Measurements from ENCODE around the gene SYNJ2. TPM values are rescaled to one million over a fixed set of nuclear protein-coding genes. Genes with fewer than 3 reads are reported as not detected.
A peak's percentile ranks its signal among the peaks of the same experiment; 100 is the strongest.

Gene SYNJ2
- total RNA-seq, 1 donor from 2014 or later: 12.3 TPM

GRCh38 chr6:157996201-157996712 is 14.6 kb downstream of the SYNJ2 start:
- Histone ChIP-seq H3K4me1 (peaks cover 54% of the 10 kb centered on the region), H3K27ac (replicated peaks) (no peak overlapping the region), H3K9me3 (replicated peaks) (no peaks in the 10 kb centered on the region), H3K4me3 (no peak overlapping the region), H3K36me3 (no peaks in the 10 kb centered on the region), H3K27me3 (ENCODE audit: low read depth) (no peaks in the 10 kb centered on the region)
- intact Hi-C loops (cut with micrococcal nuclease): loop anchor here (10.0 kb wide), 1 partner anchor 49 kb away; no protein-coding TSS in a partner anchor
- peak; percentile 0 for DNase-seq
- no peak for TF ChIP-seq CTCF (IDR thresholded peaks at IDR 0.05; ENCODE audit: borderline replicate concordance)

GRCh38 chr6:157996918-157997702 is 15.4 kb downstream of the SYNJ2 start:
- Histone ChIP-seq H3K36me3 (no peaks in the 10 kb centered on the region), H3K9me3 (replicated peaks) (no peaks in the 10 kb centered on the region), H3K4me3 (no peak overlapping the region), H3K27ac (replicated peaks) (no peak overlapping the region), H3K4me1 (peaks cover 59% of the 10 kb centered on the region), H3K27me3 (ENCODE audit: low read depth) (no peaks in the 10 kb centered on the region)
- peak; percentile 5 for DNase-seq
- TF ChIP-seq CTCF (IDR thresholded peaks at IDR 0.05; ENCODE audit: borderline replicate concordance): no peak
- intact Hi-C loops (cut with micrococcal nuclease): loop anchor here (10.0 kb wide), 1 partner anchor 48 kb away; no protein-coding TSS in a partner anchor

DNA sequence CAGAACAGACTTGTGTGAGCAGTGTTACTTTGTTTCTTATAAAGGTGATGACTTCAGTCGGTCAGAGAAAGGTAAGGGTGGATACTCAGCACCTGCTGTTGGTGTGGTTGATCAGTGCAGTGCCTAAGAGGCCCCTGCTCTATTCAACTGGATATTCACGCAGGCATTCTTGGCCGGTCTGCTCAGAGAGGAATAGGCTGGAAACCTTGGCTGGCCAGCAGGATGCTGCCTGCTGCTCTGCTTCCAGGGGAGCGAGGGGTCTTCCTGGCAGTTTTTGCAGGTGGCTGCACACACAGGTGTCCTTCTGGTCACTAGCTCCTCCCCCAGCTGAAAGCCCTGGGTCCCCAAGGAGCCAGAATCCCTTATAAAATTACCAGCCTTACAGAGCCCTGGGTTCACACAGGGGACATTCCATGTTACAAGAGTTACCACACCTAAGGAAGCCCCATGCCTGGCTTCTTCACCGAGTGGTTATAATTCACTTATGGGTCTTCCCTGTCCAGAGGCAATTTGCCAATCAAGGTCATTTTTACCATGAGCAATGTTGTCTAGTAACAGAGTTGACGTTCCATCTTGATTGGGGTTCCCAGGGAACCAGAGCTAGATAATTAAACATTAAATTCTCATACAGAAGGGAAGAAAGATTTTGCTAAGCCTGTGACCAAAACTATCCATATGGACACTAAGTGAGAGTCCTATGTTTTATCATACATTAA is 16.4 kb downstream of the SYNJ2 start:
- no peak for TF ChIP-seq CTCF (IDR thresholded peaks at IDR 0.05; ENCODE audit: borderline replicate concordance)
- Histone ChIP-seq H3K9me3 (replicated peaks) (no peaks in the 10 kb centered on the region), H3K27me3 (ENCODE audit: low read depth) (no peaks in the 10 kb centered on the region), H3K4me3 (no peak overlapping the region), H3K36me3 (no peaks in the 10 kb centered on the region), H3K27ac (replicated peaks) (no peak overlapping the region), H3K4me1 (peaks cover 66% of the 10 kb centered on the region)
- peak; percentile 5 for DNase-seq
- intact Hi-C loops (cut with micrococcal nuclease): loop anchor here (10.0 kb wide), 1 partner anchor 47 kb away; no protein-coding TSS in a partner anchor

GRCh38 chr6:157998707-157999167 is 17.1 kb downstream of the SYNJ2 start:
- intact Hi-C loops (cut with micrococcal nuclease): loop anchor here (10.0 kb wide), 1 partner anchor 46 kb away; no protein-coding TSS in a partner anchor
- TF ChIP-seq CTCF (IDR thresholded peaks at IDR 0.05; ENCODE audit: borderline replicate concordance): no peak
- Histone ChIP-seq H3K27ac (replicated peaks) (no peak overlapping the region), H3K9me3 (replicated peaks) (no peaks in the 10 kb centered on the region), H3K4me1 (peaks cover 69% of the 10 kb centered on the region), H3K36me3 (no peaks in the 10 kb centered on the region), H3K4me3 (no peak overlapping the region), H3K27me3 (ENCODE audit: low read depth) (no peaks in the 10 kb centered on the region)
- no peak for DNase-seq

Data from left ventricle myocardium inferior (tissue), 1 donor.